Measurements from ENCODE around the gene LCN6.

- TF ChIP-seq POLR2A (IDR thresholded peaks at IDR 0.05) (no peak), POLR2AphosphoS5 (IDR thresholded peaks at IDR 0.05) (no peak)
- TF ChIP-seq, protein P1, sequence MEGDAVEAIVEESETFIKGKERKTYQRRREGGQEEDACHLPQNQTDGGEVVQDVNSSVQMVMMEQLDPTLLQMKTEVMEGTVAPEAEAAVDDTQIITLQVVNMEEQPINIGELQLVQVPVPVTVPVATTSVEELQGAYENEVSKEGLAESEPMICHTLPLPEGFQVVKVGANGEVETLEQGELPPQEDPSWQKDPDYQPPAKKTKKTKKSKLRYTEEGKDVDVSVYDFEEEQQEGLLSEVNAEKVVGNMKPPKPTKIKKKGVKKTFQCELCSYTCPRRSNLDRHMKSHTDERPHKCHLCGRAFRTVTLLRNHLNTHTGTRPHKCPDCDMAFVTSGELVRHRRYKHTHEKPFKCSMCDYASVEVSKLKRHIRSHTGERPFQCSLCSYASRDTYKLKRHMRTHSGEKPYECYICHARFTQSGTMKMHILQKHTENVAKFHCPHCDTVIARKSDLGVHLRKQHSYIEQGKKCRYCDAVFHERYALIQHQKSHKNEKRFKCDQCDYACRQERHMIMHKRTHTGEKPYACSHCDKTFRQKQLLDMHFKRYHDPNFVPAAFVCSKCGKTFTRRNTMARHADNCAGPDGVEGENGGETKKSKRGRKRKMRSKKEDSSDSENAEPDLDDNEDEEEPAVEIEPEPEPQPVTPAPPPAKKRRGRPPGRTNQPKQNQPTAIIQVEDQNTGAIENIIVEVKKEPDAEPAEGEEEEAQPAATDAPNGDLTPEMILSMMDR (IDR thresholded peaks at IDR 0.05) = peak; percentile 51 to 75 (median 52)
Observed at GRCh38 chr9:136784249-136784996, 36.1 kb upstream of the LCN6 start.

Measured in transverse colon (tissue), 4 donors.